HG02610 (cell line): Measurements from ENCODE around the gene KRT15.

ENCODE experiments used
- ATAC-seq: cut with Tn5 transposase; IDR thresholded peaks from one replicate; pipeline ENCODE4 v1.9.1; 2021; ENCODE audit warnings: mild to moderate bottlenecking, moderate library complexity; ENCODE audit not compliant: unreplicated experiment

The KRT15 gene

GRCh38 chr17:41527063-41528023 is 8.7 kb upstream of the KRT15 start:
- no peak for ATAC-seq

- no peak for ATAC-seq
Observed at GRCh38 chr17:41524261-41524660, 5.6 kb upstream of the KRT15 start.

- ATAC-seq = no peak
Observed at GRCh38 chr17:41523787-41524186, 5.1 kb upstream of the KRT15 start.

GRCh38 chr17:41523225-41523593 is 4.5 kb upstream of the KRT15 start:
- ATAC-seq = no peak

GRCh38 chr17:41522301-41523224 is 3.9 kb upstream of the KRT15 start:
- no peak for ATAC-seq

- ATAC-seq = no peak
Observed at GRCh38 chr17:41521574-41522261, 3.0 kb upstream of the KRT15 start.

- ATAC-seq = no peak
Observed at GRCh38 chr17:41520821-41521521, 2.3 kb upstream of the KRT15 start.

- ATAC-seq = no peak
Observed at GRCh38 chr17:41519501-41520224, 973 bp upstream of the KRT15 start.

GRCh38 chr17:41518031-41518430 is 659 bp downstream of the KRT15 start:
- no peak for ATAC-seq

GRCh38 chr17:41516830-41517283 is 1.8 kb downstream of the KRT15 start:
- ATAC-seq = no peak

GRCh38 chr17:41516147-41516829 is 2.4 kb downstream of the KRT15 start:
- ATAC-seq = no peak

- ATAC-seq = no peak
Observed at GRCh38 chr17:41513168-41513547, 5.5 kb downstream of the KRT15 start.

GRCh38 chr17:41512546-41513167 is 6.0 kb downstream of the KRT15 start:
- no peak for ATAC-seq

- ATAC-seq = no peak
Observed at GRCh38 chr17:41511716-41512115, 7.0 kb downstream of the KRT15 start.

GRCh38 chr17:41511116-41511515 is 7.6 kb downstream of the KRT15 start:
- no peak for ATAC-seq

- ATAC-seq = no peak
Observed at GRCh38 chr17:41510251-41511065, 8.2 kb downstream of the KRT15 start.

GRCh38 chr17:41507315-41507880 is 11.3 kb downstream of the KRT15 start:
- ATAC-seq = no peak
